SK-N-SH (cell line): ENCODE data around the gene MAN1A1. TPM values are rescaled to one million over a fixed set of nuclear protein-coding genes. Genes with fewer than 3 reads are reported as not detected.

Experiments
- CTCF ChIA-PET: fragments of 300-600, 350-600 bp; formaldehyde crosslinking; extraction: SDS; loops from one replicate; lab custom pipeline; 2021; lab: Yijun Ruan, JAX
- POLR2A ChIA-PET: fragments of 350-600 bp; sonication (Branson Sonifier 250); formaldehyde crosslinking; extraction: SDS; loops from one replicate; lab custom pipeline; 2020; ENCODE audit warnings: antibody characterized with exemption, inconsistent platforms; lab: Yijun Ruan, JAX
- DNase-seq: peaks from one replicate; pipeline ENCODE4 v3.0.0; 2012
- H2AFZ ChIP-seq: fragments of 200-600 bp; sonication (generic); 2 replicates; pipeline ENCODE4 v1.8.1; 2016; ENCODE audit warnings: antibody characterized with exemption, mild to moderate bottlenecking, low read depth
- H3F3A ChIP-seq: fragments of 200-600 bp; sonication (generic); replicated peaks from 2 replicates; pipeline ENCODE3; 2016; ENCODE audit warnings: antibody characterized with exemption, mild to moderate bottlenecking; ENCODE audit not compliant: insufficient read depth
- H3K27ac ChIP-seq, 2 experiments: fragments of 200-500 bp in 1 of 2; fragments of 200-600 bp in 1 of 2; sonication (Bioruptor generic) in 1 of 2; sonication (generic), shearing (Covaris generic) in 1 of 2; 2 replicates each; pipeline versions ENCODE4 v1.5.1 to v1.6.1; 2014 to 2016; ENCODE audit warnings: low read depth in 2 of 2, inconsistent platforms in 1 of 2, low read length in 1 of 2, mild to moderate bottlenecking in 1 of 2, mixed read lengths in 1 of 2
- H3K27me3 ChIP-seq: fragments of 200-600 bp; sonication (generic), shearing (Covaris generic); 2 replicates; pipeline ENCODE4 v1.6.1; 2016; ENCODE audit warnings: mixed run types; ENCODE audit not compliant: insufficient read depth
- H3K36me3 ChIP-seq, 2 experiments: fragments of 200-500 bp in 1 of 2; fragments of 200-600 bp in 1 of 2; sonication (Bioruptor generic) in 1 of 2; sonication (generic) in 1 of 2; replicated peaks in 1 of 2; 2 replicates each; pipeline versions ENCODE3 to v1.5.1; 2014 to 2016; ENCODE audit warnings: low read length in 1 of 2, mild to moderate bottlenecking in 1 of 2; ENCODE audit not compliant: insufficient read depth in 2 of 2, control insufficient read depth in 1 of 2
- H3K4me1 ChIP-seq, 2 experiments: fragments of 200-500 bp in 1 of 2; fragments of 200-600 bp in 1 of 2; sonication (Bioruptor generic) in 1 of 2; sonication (generic), shearing (Covaris generic) in 1 of 2; 2 replicates each; pipeline versions ENCODE4 v1.5.1 to v1.6.1; 2014 to 2016; ENCODE audit warnings: low read depth in 1 of 2, low read length in 1 of 2, mixed run types in 1 of 2; ENCODE audit not compliant: insufficient read depth in 2 of 2, control insufficient read depth in 1 of 2
- H3K4me2 ChIP-seq: fragments of 200-600 bp; sonication (generic), shearing (Covaris generic); 2 replicates; pipeline ENCODE4 v1.6.1; 2017; ENCODE audit warnings: mixed run types
- H3K4me3 ChIP-seq, 2 experiments: fragments of 200-500 bp in 1 of 2; fragments of 200-600 bp in 1 of 2; sonication (Bioruptor generic) in 1 of 2; sonication (generic), shearing (Covaris generic) in 1 of 2; 2 replicates each; pipeline versions ENCODE4 v1.5.1 to v1.8.1; 2014 to 2016; ENCODE audit warnings: low read depth in 2 of 2, inconsistent platforms in 1 of 2, low read length in 1 of 2, mild to moderate bottlenecking in 1 of 2, mixed read lengths in 1 of 2, moderate library complexity in 1 of 2
- H3K79me2 ChIP-seq: fragments of 200-600 bp; sonication (generic); 2 replicates; pipeline ENCODE4 v1.8.1; 2017; ENCODE audit warnings: mild to moderate bottlenecking; ENCODE audit not compliant: insufficient read depth
- H3K9ac ChIP-seq: fragments of 200-600 bp; sonication (generic); 2 replicates; pipeline ENCODE4 v1.6.1; 2017; ENCODE audit warnings: mixed run types
- H3K9me2 ChIP-seq: fragments of 200-600 bp; sonication (generic); 2 replicates; pipeline ENCODE4 v1.6.1; 2017; ENCODE audit warnings: mixed run types
- H3K9me3 ChIP-seq: fragments of 200-600 bp; sonication (generic); 2 replicates; pipeline ENCODE4 v1.6.1; 2017; ENCODE audit warnings: mixed run types, mild to moderate bottlenecking, moderate library complexity
- H4K20me1 ChIP-seq: fragments of 200-600 bp; sonication (generic); 2 replicates; pipeline ENCODE4 v1.6.1; 2017; ENCODE audit warnings: mild to moderate bottlenecking, mixed run types; ENCODE audit not compliant: insufficient read depth
- CHD2 ChIP-seq: fragments of 150-350 bp; IDR thresholded peaks from 2 replicates; pipeline ENCODE4 v1.6.1; 2018; ENCODE audit warnings: low read length; ENCODE audit not compliant: partially characterized antibody
- CTCF ChIP-seq: fragments of 200-600 bp; sonication (generic); IDR thresholded peaks from 2 replicates; pipeline ENCODE4 v1.6.1; 2017; ENCODE audit warnings: antibody characterized with exemption, mild to moderate bottlenecking, moderate library complexity
- ELF1 ChIP-seq: IDR thresholded peaks from 2 replicates; pipeline ENCODE4 v1.4.0; 2012
- EZH2phosphoT487 ChIP-seq: fragments of 200-600 bp; sonication (generic); IDR thresholded peaks from 2 replicates; pipeline ENCODE4 v1.6.1; 2017; ENCODE audit warnings: low read depth, mixed run types, mild to moderate bottlenecking, antibody characterized with exemption, moderate library complexity, borderline replicate concordance
- FOSL2 ChIP-seq: IDR thresholded peaks from 2 replicates; pipeline ENCODE4 v1.4.0; 2012; ENCODE audit warnings: low read depth, mild to moderate bottlenecking, moderate library complexity, borderline replicate concordance
- FOXJ3 ChIP-seq: sonication (generic); formaldehyde crosslinking; IDR thresholded peaks from 2 replicates; pipeline ENCODE4 v1.5.1; 2020; ENCODE audit warnings: mild to moderate bottlenecking, missing genetic modification reagents
- FOXM1 ChIP-seq: IDR thresholded peaks from 2 replicates; pipeline ENCODE4 v1.4.0; 2012; ENCODE audit warnings: low read depth, mild to moderate bottlenecking
- MEF2A ChIP-seq: IDR thresholded peaks from 2 replicates; pipeline ENCODE4 v1.4.0; 2012; ENCODE audit warnings: low read depth, borderline replicate concordance
- NFIC ChIP-seq: IDR thresholded peaks from 2 replicates; pipeline ENCODE4 v1.4.0; 2012; ENCODE audit warnings: borderline replicate concordance
- POLR2AphosphoS5 ChIP-seq: IDR thresholded peaks from 2 replicates; pipeline ENCODE4 v1.6.1; 2012; ENCODE audit warnings: low read depth, low read length
- RAD21 ChIP-seq: IDR thresholded peaks from 2 replicates; pipeline ENCODE4 v1.6.1; 2012; ENCODE audit warnings: mild to moderate bottlenecking, low read length
- RCOR1 ChIP-seq: fragments of 150-350 bp; IDR thresholded peaks from 2 replicates; pipeline ENCODE4 v1.6.1; 2017; ENCODE audit warnings: antibody characterized with exemption, low read length
- REST ChIP-seq: IDR thresholded peaks from 2 replicates; pipeline ENCODE4 v1.6.1; 2012; ENCODE audit warnings: mild to moderate bottlenecking, low read depth, low read length, moderate library complexity
- RFX5 ChIP-seq: IDR thresholded peaks from 2 replicates; pipeline ENCODE4 v1.6.1; 2012; ENCODE audit warnings: mild to moderate bottlenecking, improper control_type of control experiment, low read length
- TAF1 ChIP-seq: IDR thresholded peaks from 2 replicates; pipeline ENCODE4 v1.6.1; 2012; ENCODE audit warnings: low read depth, mild to moderate bottlenecking, low read length, moderate library complexity, borderline replicate concordance
- TEAD4 ChIP-seq: IDR thresholded peaks from 2 replicates; pipeline ENCODE4 v1.4.0; 2012; ENCODE audit warnings: mild to moderate bottlenecking, borderline replicate concordance; ENCODE audit not compliant: insufficient read depth
- USF1 ChIP-seq: IDR thresholded peaks from 2 replicates; pipeline ENCODE4 v1.4.0; 2012; ENCODE audit warnings: low read depth, borderline replicate concordance
- USF2 ChIP-seq: fragments of 150-350 bp; IDR thresholded peaks from 2 replicates; pipeline ENCODE4 v1.6.1; 2017; ENCODE audit warnings: antibody characterized with exemption, low read length, low read depth, borderline replicate concordance
- YY1 ChIP-seq: IDR thresholded peaks from 2 replicates; pipeline ENCODE4 v1.4.0; 2012; ENCODE audit warnings: low read depth, mild to moderate bottlenecking
- ZBTB33 ChIP-seq: IDR thresholded peaks from 2 replicates; pipeline ENCODE4 v1.4.0; 2012; ENCODE audit warnings: low read depth, borderline replicate concordance
- WGBS: methylation state at CpG from one replicate; pipeline ENCODE4 v1.1.6; 2017; ENCODE audit warnings: low lambda C conversion rate; 5-methylcytosine and 5-hydroxymethylcytosine counted together
- polyA plus RNA-seq, 3 experiments: library from polyadenylated mRNA; depleted of rRNA; stranded (reverse); fragments of >200 nt; gene quantifications; 2 replicates each; pipeline ENCODE4 v1.2.3, GENCODE V29; 2012

MAN1A1 gene
- polyA plus RNA-seq, 1 of the 3 experiments (the other 2 are of a cell fraction) = 28.0 TPM

- TF ChIP-seq USF2 = no peak
- TF ChIP-seq RAD21 = no peak
- TF ChIP-seq RFX5 = no peak
- no peak for TF ChIP-seq YY1
- no peak for TF ChIP-seq ELF1
- no peak for TF ChIP-seq NFIC
- TF ChIP-seq USF1 = no peak
- no peak for TF ChIP-seq FOXJ3
- no peak for TF ChIP-seq FOSL2
- TF ChIP-seq MEF2A = no peak
- no peak for TF ChIP-seq ZBTB33
- TF ChIP-seq REST = no peak
- TF ChIP-seq CHD2 = no peak
- no peak for TF ChIP-seq FOXM1
- TF ChIP-seq CTCF = no peak
- TF ChIP-seq POLR2AphosphoS5 = no peak
- TF ChIP-seq TEAD4 = no peak
- no peak for TF ChIP-seq EZH2phosphoT487
- TF ChIP-seq RCOR1 = no peak
- TF ChIP-seq TAF1 = no peak
- peaks cover 0 to 6% of the 10 kb centered on the region in 2 experiments for H3K36me3 ChIP-seq
- H2AFZ ChIP-seq = no peak overlapping the region
- 91% methylated on average over 3 of the region's 3 CpGs for WGBS
- no peaks in the 10 kb centered on the region for H3K27me3 ChIP-seq
- no peak overlapping the region for H3K4me2 ChIP-seq
- no peaks in the 10 kb centered on the region for H4K20me1 ChIP-seq
- H3K4me3 ChIP-seq = no peak overlapping the region
- ChIA-PET POLR2A (no interaction called here), CTCF (interaction anchor here (0.6 kb wide), 1 partner anchor 327 kb away, joined by 4 read pairs; no protein-coding TSS in a partner anchor)
- H3K9me3 ChIP-seq = no peaks in the 10 kb centered on the region
- H3K9me2 ChIP-seq = no peaks in the 10 kb centered on the region
- no peak overlapping the region for H3K27ac ChIP-seq
- H3K9ac ChIP-seq = no peak overlapping the region
- H3F3A ChIP-seq = peaks cover 4% of the 10 kb centered on the region
- no peaks in the 10 kb centered on the region for H3K79me2 ChIP-seq
- DNase-seq = no peak
- H3K4me1 ChIP-seq = no peaks in the 10 kb centered on the region; a peak in 1 of 4 replicates
Observed at GRCh38 chr6:119255492-119255891, 94.1 kb downstream of the MAN1A1 start.
